Kidney (tissue), 14 donors: Measurements from ENCODE around the gene KRT23. TPM values are rescaled to one million over a fixed set of nuclear protein-coding genes. Genes with fewer than 3 reads are reported as not detected.

ENCODE experiments used
- DNase-seq, 5 donors: peaks; one replicate each; pipeline ENCODE4 v3.0.0-alpha.2; 2013 to 2020
- FAIRE-seq: peaks from 2 replicates; lab custom pipeline; 2012; peaks lifted over from hg19 to GRCh38; lab: Jason Lieb, UNC
- H3K27ac ChIP-seq, 2 donors: one replicate each; pipeline ENCODE4 v1.7.0; 2013; ENCODE audit warnings: low read depth in 2 of 2, low read length in 2 of 2, inconsistent platforms in 1 of 2
- H3K27me3 ChIP-seq: one replicate; pipeline ENCODE4 v1.7.1; 2013; ENCODE audit warnings: low read length, inconsistent platforms; ENCODE audit not compliant: control insufficient read depth, insufficient read depth
- H3K36me3 ChIP-seq, 3 donors: one replicate each; pipeline versions ENCODE4 v1.7.0 to v1.7.1; 2013; ENCODE audit warnings: low read length in 3 of 3, control low read depth in 1 of 3, inconsistent platforms in 1 of 3; ENCODE audit not compliant: insufficient read depth in 3 of 3, control insufficient read depth in 2 of 3
- H3K4me1 ChIP-seq, 3 donors: one replicate each; pipeline versions ENCODE4 v1.7.0 to v1.7.1; 2013; ENCODE audit warnings: low read length in 3 of 3, inconsistent platforms in 1 of 3, low read depth in 1 of 3; ENCODE audit not compliant: control insufficient read depth in 2 of 3, insufficient read depth in 2 of 3
- H3K4me3 ChIP-seq, 3 donors: one replicate each; pipeline versions ENCODE4 v1.7.0 to v1.8.1; 2013; ENCODE audit warnings: low read length in 3 of 3, control low read depth in 1 of 3, inconsistent platforms in 1 of 3
- H3K9ac ChIP-seq, 3 donors: one replicate each; pipeline versions ENCODE4 v1.7.0 to v1.7.1; 2013; ENCODE audit warnings: low read length in 3 of 3, control low read depth in 1 of 3, inconsistent platforms in 1 of 3
- H3K9me3 ChIP-seq, 3 donors: one replicate each; pipeline versions ENCODE4 v1.7.0 to v1.7.1; 2013; ENCODE audit warnings: low read length in 3 of 3, control low read depth in 1 of 3, inconsistent platforms in 1 of 3; ENCODE audit not compliant: control insufficient read depth in 2 of 3, insufficient read depth in 1 of 3
- CTCF ChIP-seq: IDR thresholded peaks from 3 replicates; pipeline ENCODE4 v1.5.1; 2012; ENCODE audit warnings: mild to moderate bottlenecking, moderate library complexity, borderline replicate concordance; ENCODE audit not compliant: insufficient read depth; ENCODE audit errors: extremely low read depth
- intact Hi-C: fragments of 100-400 bp; cut with DNase I; formaldehyde crosslinking; loops from one replicate; pipeline ENCODE4 v1.11.1; 2022
- polyA plus RNA-seq: library from polyadenylated mRNA; stranded (reverse); fragments of 350-450 nt; fragmentation: Illumina TruSeq; extraction: RNeasy Lipid Tissue Mini Kit (QIAGEN cat#74804); gene quantifications from one replicate; pipeline ENCODE4 v1.2.3, GENCODE V29; 2014; ENCODE audit warnings: low read depth, low replicate concordance; ENCODE audit not compliant: insufficient read depth
- total RNA-seq: library from RNA; stranded (reverse); fragmentation: NEBNext Ultra II Directional; extraction: Animal tissue kit (Norgen Biotek cat#: 25700); gene quantifications from one replicate; pipeline ENCODE4 v1.2.1, GENCODE V29; 2021
- donor health status: control.
- donor health status: control.
- donor health status: control.
- donor health status: control.
- donor health status: control.
- donor health status: DM: yes; HTN: yes; CAD: no.
- donor health status: Normal renal cell carcinoma (clear cell type).

The KRT23 gene
- total and polyA plus RNA-seq, 2 donors from 2014 or later, result 2.2 to 4.2 TPM

- no peaks in the 10 kb centered on the region for H3K27me3 ChIP-seq
- no peak overlapping the region for H3K27ac ChIP-seq
- FAIRE-seq (no peak), DNase-seq (no peak)
- no peak overlapping the region for H3K4me3 ChIP-seq
- no peaks in the 10 kb centered on the region for H3K9me3 ChIP-seq
- H3K4me1 ChIP-seq, result no peaks in the 10 kb centered on the region
- H3K9ac ChIP-seq, result no peak overlapping the region
- intact Hi-C loops, result no loop called here
- H3K36me3 ChIP-seq, result no peaks in the 10 kb centered on the region
- no peak for TF ChIP-seq CTCF
These were observed 49.2 kb downstream of the KRT23 start for GRCh38 chr17:40888196-40888720.

GRCh38 chr17:40886090-40886489 is 51.4 kb downstream of the KRT23 start:
- H3K27me3 ChIP-seq, result no peaks in the 10 kb centered on the region
- no peak for FAIRE-seq
- intact Hi-C loops, result no loop called here

GRCh38 chr17:40884708-40885512 is 52.5 kb downstream of the KRT23 start, which contains the start of gene KRT20:
Gene KRT20 (minus strand): TSS chr17:40885242. CDS start chr17:40885185, 57 bp downstream.
- TF ChIP-seq CTCF, result no peak
- no peaks in the 10 kb centered on the region for H3K36me3 ChIP-seq
- no peaks in the 10 kb centered on the region for H3K4me1 ChIP-seq
- no peaks in the 10 kb centered on the region for H3K27me3 ChIP-seq
- no peaks in the 10 kb centered on the region for H3K9me3 ChIP-seq
- H3K4me3 ChIP-seq, result no peak within 1 kb of the TSS
- no peak within 1 kb of the TSS for H3K9ac ChIP-seq
- no peak for DNase-seq
- no peak within 1 kb of the TSS for H3K27ac ChIP-seq
- intact Hi-C loops, result no loop called here
- no peak for FAIRE-seq

More at GRCh38 chr17:40886090-40886489, 51.4 kb downstream of the KRT23 start:
- no peak for TF ChIP-seq CTCF
- DNase-seq, result no peak
- Histone ChIP-seq H3K9me3 (no peaks in the 10 kb centered on the region), H3K36me3 (no peaks in the 10 kb centered on the region), H3K4me3 (no peak overlapping the region), H3K4me1 (no peaks in the 10 kb centered on the region), H3K27ac (no peak overlapping the region), H3K9ac (no peak overlapping the region)
